AG04449 (cell line): ENCODE results near the gene MEP1B.
"Not testable (repeated sequence)": the region's sequence is repeated elsewhere in the genome, so short reads cannot be mapped to it uniquely, and the experiment has no call there.

Source experiments
- CTCF ChIA-PET: fragments of 350-600 bp; formaldehyde crosslinking; extraction: SDS; loops from one replicate; lab custom pipeline; 2021; ENCODE audit warnings: antibody characterized with exemption; lab: Yijun Ruan, JAX
- POLR2A ChIA-PET: fragments of 400-600, 350-600 bp; formaldehyde crosslinking; extraction: SDS; loops from one replicate; lab custom pipeline; 2020; ENCODE audit warnings: antibody characterized with exemption, inconsistent platforms; lab: Yijun Ruan, JAX
- DNase-seq: peaks from one replicate; pipeline ENCODE4 v3.0.0-alpha.2; 2010; ENCODE audit warnings: low read depth, low spot score
- H3K4me3 ChIP-seq: 2 replicates; pipeline ENCODE4 v1.5.1; 2011; ENCODE audit warnings: low read depth, mild to moderate bottlenecking, control low read depth, low read length
- TF ChIP-seq, protein P1 (sequence below): IDR thresholded peaks from one replicate; pipeline ENCODE4 v1.5.1; 2011; ENCODE audit warnings: mild to moderate bottlenecking, moderate library complexity, low read length, control low read depth, inconsistent platforms; ENCODE audit not compliant: insufficient read depth; ENCODE audit errors: missing control alignments

Gene MEP1B

DNA sequence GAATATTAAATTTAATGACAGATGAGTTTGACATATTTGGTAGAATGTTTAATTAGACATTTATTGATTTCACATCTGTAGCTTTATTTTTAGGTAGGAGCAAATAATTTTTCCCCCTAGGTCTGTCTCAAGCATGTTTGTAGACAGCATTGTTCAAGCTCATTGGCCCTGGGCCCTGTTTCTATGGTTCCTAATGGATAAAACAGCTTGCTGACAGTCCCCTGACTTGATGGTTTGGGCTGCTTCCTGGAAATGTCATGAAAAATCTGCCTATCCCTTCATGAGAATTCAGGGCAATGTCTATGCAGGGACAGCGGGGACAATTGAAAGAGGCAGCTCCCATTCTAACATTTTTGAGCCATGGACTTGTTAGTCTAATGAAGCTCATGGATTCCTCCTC is 14.6 kb upstream of the MEP1B start:
- ChIA-PET POLR2A (no interaction called here), CTCF (interaction anchor here (0.6 to 1.0 kb wide), 2 partner anchors 49 to 377 kb away, joined by 3 read pairs; no protein-coding TSS in a partner anchor)
- TF ChIP-seq, protein P1, sequence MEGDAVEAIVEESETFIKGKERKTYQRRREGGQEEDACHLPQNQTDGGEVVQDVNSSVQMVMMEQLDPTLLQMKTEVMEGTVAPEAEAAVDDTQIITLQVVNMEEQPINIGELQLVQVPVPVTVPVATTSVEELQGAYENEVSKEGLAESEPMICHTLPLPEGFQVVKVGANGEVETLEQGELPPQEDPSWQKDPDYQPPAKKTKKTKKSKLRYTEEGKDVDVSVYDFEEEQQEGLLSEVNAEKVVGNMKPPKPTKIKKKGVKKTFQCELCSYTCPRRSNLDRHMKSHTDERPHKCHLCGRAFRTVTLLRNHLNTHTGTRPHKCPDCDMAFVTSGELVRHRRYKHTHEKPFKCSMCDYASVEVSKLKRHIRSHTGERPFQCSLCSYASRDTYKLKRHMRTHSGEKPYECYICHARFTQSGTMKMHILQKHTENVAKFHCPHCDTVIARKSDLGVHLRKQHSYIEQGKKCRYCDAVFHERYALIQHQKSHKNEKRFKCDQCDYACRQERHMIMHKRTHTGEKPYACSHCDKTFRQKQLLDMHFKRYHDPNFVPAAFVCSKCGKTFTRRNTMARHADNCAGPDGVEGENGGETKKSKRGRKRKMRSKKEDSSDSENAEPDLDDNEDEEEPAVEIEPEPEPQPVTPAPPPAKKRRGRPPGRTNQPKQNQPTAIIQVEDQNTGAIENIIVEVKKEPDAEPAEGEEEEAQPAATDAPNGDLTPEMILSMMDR = no peak
- H3K4me3 ChIP-seq = no peak overlapping the region
- DNase-seq = no peak

DNA sequence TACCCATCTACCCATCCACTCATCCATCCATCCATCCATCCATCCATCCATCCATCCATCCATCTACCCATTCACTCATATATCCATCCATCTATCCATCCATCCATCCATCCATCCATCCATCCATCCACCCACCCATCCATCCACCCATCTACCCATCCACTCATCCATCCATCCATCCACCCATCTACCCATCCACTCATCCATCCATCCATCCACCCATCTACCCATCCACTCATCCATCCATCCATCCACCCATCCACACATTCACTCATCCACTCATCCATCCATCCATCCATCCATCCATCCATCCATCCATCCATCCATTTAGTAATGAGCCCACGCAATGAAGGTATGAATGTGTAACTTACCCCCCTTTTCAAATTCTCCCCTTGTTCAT is 13.1 kb upstream of the MEP1B start:
- CTCF ChIA-PET, DNase-seq, H3K4me3 ChIP-seq, POLR2A ChIA-PET: not testable (repeated sequence)

DNA sequence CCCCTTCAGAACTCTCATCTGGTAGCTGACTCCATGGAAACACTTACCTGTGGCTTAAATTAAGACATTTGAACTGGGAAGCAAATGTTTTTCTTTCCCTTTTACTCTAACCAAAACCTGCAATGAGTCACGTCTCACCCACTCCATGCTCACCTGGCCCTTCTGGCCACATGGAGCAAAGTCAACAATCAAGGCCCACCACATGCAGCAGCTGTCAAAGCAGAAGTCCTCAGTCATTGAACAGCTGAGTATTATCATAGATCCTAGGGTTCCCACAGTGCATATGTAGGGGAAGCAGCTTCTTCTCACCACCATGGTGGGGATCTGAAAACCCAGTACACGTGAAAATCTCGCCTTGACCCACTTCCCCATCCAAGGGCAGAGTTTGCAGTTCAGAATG is 12.3 kb upstream of the MEP1B start:
- CTCF ChIA-PET = no interaction called here
- POLR2A ChIA-PET = no interaction called here
- no peak for DNase-seq
- H3K4me3 ChIP-seq = no peak overlapping the region
- TF ChIP-seq, protein P1 = no peak

DNA sequence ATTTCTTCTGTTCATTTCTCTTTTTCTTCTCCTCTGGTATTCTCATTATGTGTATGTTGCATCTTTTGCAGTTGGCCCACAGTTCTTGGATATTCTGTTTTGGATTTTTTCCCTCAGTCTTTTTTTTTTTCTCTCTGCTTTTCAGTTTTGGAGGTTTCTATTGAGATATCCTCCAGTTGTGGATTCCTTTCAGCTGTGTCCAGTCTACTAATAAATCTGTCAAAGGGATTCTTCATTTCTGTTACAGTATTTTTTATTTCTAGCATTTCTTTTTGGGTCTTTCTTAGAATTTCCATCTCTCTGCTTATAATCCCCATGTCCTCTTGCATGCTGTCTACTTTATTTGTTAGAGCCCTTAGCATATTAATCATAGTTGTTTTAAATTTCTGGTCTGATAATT is 6.3 kb upstream of the MEP1B start:
- POLR2A ChIA-PET = no interaction called here
- H3K4me3 ChIP-seq = no peak overlapping the region
- DNase-seq = no peak
- TF ChIP-seq, protein P1 = no peak
- CTCF ChIA-PET = no interaction called here

DNA sequence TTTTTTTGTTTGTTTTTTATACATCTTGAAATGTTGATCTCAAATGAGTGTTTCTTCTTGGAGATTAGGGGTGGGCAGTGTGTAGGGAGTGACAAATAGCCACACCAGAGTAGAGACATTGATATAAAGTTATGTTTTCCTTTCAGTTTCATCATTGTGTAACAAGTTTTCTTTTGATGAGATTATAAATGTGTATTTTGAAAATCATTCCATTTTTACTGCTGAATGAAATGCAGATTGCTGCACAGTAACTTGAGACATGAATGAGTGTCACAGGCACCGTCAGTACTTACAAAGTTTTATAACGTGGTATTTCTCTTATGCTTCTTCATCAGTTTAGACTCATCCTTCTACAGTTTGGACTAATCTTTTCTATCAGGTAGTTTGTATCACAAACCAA is 370 bp downstream of the MEP1B start:
- H3K4me3 ChIP-seq = no peak overlapping the region
- TF ChIP-seq, protein P1 = no peak
- ChIA-PET POLR2A (no interaction called here), CTCF (no interaction called here)
- DNase-seq = no peak

DNA sequence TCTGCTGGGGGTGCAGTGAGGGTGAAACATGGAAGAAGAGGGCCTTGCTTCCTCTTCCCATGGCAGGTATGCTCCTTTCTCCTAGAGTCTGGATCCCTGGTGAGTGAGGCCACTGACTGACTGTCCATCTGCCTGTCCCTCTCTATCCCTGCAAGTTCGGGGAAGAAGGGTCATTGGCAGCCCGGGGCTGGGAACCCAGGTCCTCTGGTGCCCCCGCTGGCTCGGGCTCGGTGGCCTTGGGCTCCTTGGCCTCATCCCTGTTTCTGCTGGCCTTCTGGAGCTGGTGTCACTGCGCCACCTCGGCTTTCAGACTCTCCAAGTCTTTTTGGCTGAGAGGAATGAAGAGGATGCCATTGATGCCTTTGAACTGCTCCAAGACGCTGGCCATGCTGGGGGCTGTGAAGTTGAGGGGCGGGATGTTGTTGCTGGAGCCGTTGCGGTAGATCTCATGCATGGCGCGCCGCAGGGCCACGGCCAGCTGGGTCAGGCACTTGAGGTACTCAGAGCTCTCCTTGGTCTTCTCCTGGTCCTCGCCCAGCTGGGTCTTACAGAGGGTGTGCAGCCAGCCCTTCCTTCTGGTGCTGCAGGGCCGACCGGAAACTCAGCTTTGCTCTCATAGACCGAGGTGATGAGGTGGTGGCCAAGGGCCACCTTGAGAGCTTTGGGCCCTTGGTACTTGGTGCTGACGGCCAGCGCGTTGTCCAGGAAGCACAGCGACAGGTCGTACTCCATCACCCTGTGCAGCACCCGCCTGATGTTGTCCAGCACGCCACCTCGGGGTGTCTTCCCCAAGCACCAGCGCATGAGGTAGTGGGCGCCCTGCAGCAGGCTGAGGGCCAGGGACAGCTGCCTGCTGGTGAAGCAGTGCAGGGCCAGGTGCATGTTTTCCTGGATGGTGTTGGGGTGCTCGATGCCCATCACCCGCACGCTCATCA is 6.3 kb downstream of the MEP1B start:
- ChIA-PET POLR2A (no interaction called here), CTCF (no interaction called here)
- TF ChIP-seq, protein P1 = no peak
- DNase-seq = no peak
- no peak overlapping the region for H3K4me3 ChIP-seq
